Prostate gland (tissue), 2 donors: ENCODE data around the gene LGMN. TPM values are rescaled to one million over a fixed set of nuclear protein-coding genes. Genes with fewer than 3 reads are reported as not detected.
A peak's percentile ranks its signal among the peaks of the same experiment; 100 is the strongest.

ENCODE experiments used
- DNase-seq: peaks from one replicate; pipeline ENCODE4 v3.0.0-alpha.2; 2019; ENCODE audit warnings: low spot score
- H3K27ac ChIP-seq, 2 donors: fragments of 200-600 bp; sonication (generic); 2 replicates each; pipeline ENCODE4 v1.5.1; 2017 to 2019
- H3K27me3 ChIP-seq: fragments of 200-600 bp; sonication (generic); replicated peaks from 2 replicates; pipeline ENCODE4 v1.5.1; 2019; ENCODE audit not compliant: insufficient read depth
- H3K36me3 ChIP-seq, 2 donors: fragments of 200-600 bp; sonication (generic); 1 replicate in 1 of 2; 2 replicates in 1 of 2; pipeline versions ENCODE4 v1.5.1 to v1.8.1; 2017 to 2019
- H3K4me1 ChIP-seq: fragments of 200-600 bp; sonication (generic); replicated peaks from 2 replicates; pipeline ENCODE4 v1.5.1; 2019
- H3K4me3 ChIP-seq, 2 donors: fragments of 200-600 bp; sonication (generic); 2 replicates each; pipeline ENCODE4 v1.5.1; 2017 to 2019
- H3K9me3 ChIP-seq: fragments of 200-600 bp; sonication (generic); 2 replicates; pipeline ENCODE4 v1.5.1; 2017
- CTCF ChIP-seq, 4 experiments: fragments of 200-600 bp in 2 of 4; fragments of 450-650 bp in 2 of 4; sonication (generic) in 2 of 4; IDR thresholded peaks; 1 replicate in 3 of 4; 2 replicates in 1 of 4; pipeline ENCODE4 v1.5.1; 2016 to 2019; ENCODE audit warnings: antibody characterized with exemption in 4 of 4, mild to moderate bottlenecking in 2 of 4, moderate library complexity in 2 of 4
- POLR2A ChIP-seq: fragments of 450-650 bp; IDR thresholded peaks from one replicate; pipeline ENCODE4 v1.6.1; 2016; ENCODE audit warnings: antibody characterized with exemption, mild to moderate bottlenecking
- POLR2AphosphoS5 ChIP-seq: sonication (generic); formaldehyde crosslinking; IDR thresholded peaks from one replicate; pipeline ENCODE4 v1.6.1; 2017; ENCODE audit warnings: antibody characterized with exemption
- WGBS: methylation state at CpG from one replicate; pipeline ENCODE4 v1.1.5; 2018; 5-methylcytosine and 5-hydroxymethylcytosine counted together
- intact Hi-C: fragments of 100-400 bp; cut with DNase I; formaldehyde crosslinking; loops from one replicate; pipeline ENCODE4 v1.14.2; 2022
- total RNA-seq, 2 donors: library from RNA; depleted of rRNA; stranded (reverse); fragments of >200 nt; gene quantifications; one replicate each; pipeline ENCODE4 v1.1.0, GENCODE V29; 2016

Gene LGMN
- total RNA-seq, 2 donors from 2014 or later = 88.3 to 155 TPM

- WGBS = 65% methylated on average over 11 of the region's 11 CpGs
- Histone ChIP-seq H3K27me3 (no peaks in the 10 kb centered on the region), H3K27ac (peak overlapping the region; percentile 32 to 57), H3K4me3 (no peak overlapping the region), H3K9me3 (no peaks in the 10 kb centered on the region), H3K4me1 (peaks cover 5% of the 10 kb centered on the region), H3K36me3 (no peaks in the 10 kb centered on the region)
- DNase-seq = peak; percentile 43
- TF ChIP-seq POLR2A (no peak), POLR2AphosphoS5 (peak; percentile 63)
- intact Hi-C loops = no loop called here
Observed at GRCh38 chr14:92659765-92660561, 88.5 kb downstream of the LGMN start.

GRCh38 chr14:92658684-92659083 is 89.7 kb downstream of the LGMN start:
- peak overlapping the region in 1 of 2 donors; percentile 57 for H3K27ac ChIP-seq
- intact Hi-C loops = no loop called here
- no peaks in the 10 kb centered on the region for H3K27me3 ChIP-seq
- H3K4me1 ChIP-seq = peaks cover 5% of the 10 kb centered on the region
- no peaks in the 10 kb centered on the region for H3K9me3 ChIP-seq
- DNase-seq = no peak
- TF ChIP-seq CTCF (IDR thresholded peaks at IDR 0.05) (no peak), POLR2A (no peak), POLR2AphosphoS5 (no peak)
- H3K4me3 ChIP-seq = no peak overlapping the region
- H3K36me3 ChIP-seq = no peaks in the 10 kb centered on the region

- Histone ChIP-seq H3K27ac (peak overlapping the region in 1 of 2 donors; percentile 57), H3K36me3 (no peaks in the 10 kb centered on the region), H3K4me3 (no peak overlapping the region), H3K9me3 (no peaks in the 10 kb centered on the region), H3K27me3 (no peaks in the 10 kb centered on the region), H3K4me1 (peaks cover 5% of the 10 kb centered on the region)
- no peak for DNase-seq
- TF ChIP-seq POLR2A (no peak), CTCF (IDR thresholded peaks at IDR 0.05) (no peak), POLR2AphosphoS5 (no peak)
- intact Hi-C loops = no loop called here
- WGBS = 85% methylated on average over 13 of the region's 13 CpGs
Observed at GRCh38 chr14:92658160-92658559, 90.3 kb downstream of the LGMN start.

GRCh38 chr14:92657457-92658142 is 90.8 kb downstream of the LGMN start:
- Histone ChIP-seq H3K9me3 (no peaks in the 10 kb centered on the region), H3K4me3 (no peak overlapping the region), H3K27me3 (no peaks in the 10 kb centered on the region), H3K27ac (peak overlapping the region; percentile 42 to 51), H3K4me1 (peaks cover 5% of the 10 kb centered on the region), H3K36me3 (no peaks in the 10 kb centered on the region)
- WGBS = 64% methylated on average over 13 of the region's 13 CpGs
- TF ChIP-seq CTCF (IDR thresholded peaks at IDR 0.05) (no peak), POLR2AphosphoS5 (no peak), POLR2A (no peak)
- intact Hi-C loops = no loop called here
- no peak for DNase-seq

GRCh38 chr14:92656306-92657081 is 91.9 kb downstream of the LGMN start:
- Histone ChIP-seq H3K4me1 (peaks cover 5% of the 10 kb centered on the region), H3K27me3 (no peaks in the 10 kb centered on the region), H3K9me3 (no peaks in the 10 kb centered on the region), H3K36me3 (no peaks in the 10 kb centered on the region), H3K27ac (peak overlapping the region; percentile 26 to 42), H3K4me3 (no peak overlapping the region)
- intact Hi-C loops = no loop called here
- DNase-seq = no peak
- WGBS = 86% methylated on average over 8 of the region's 8 CpGs
- TF ChIP-seq CTCF (IDR thresholded peaks at IDR 0.05) (no peak), POLR2AphosphoS5 (no peak), POLR2A (no peak)
